ENCODE measurements around the gene DPP6. TPM values are rescaled to one million over a fixed set of nuclear protein-coding genes. Genes with fewer than 3 reads are reported as not detected.
"Not testable (repeated sequence)": the region's sequence is repeated elsewhere in the genome, so short reads cannot be mapped to it uniquely, and the experiment has no call there.

DPP6 gene
- total and polyA plus RNA-seq, 7 donors, result 0.18 to 1.8 (median 0.57) TPM

DNA sequence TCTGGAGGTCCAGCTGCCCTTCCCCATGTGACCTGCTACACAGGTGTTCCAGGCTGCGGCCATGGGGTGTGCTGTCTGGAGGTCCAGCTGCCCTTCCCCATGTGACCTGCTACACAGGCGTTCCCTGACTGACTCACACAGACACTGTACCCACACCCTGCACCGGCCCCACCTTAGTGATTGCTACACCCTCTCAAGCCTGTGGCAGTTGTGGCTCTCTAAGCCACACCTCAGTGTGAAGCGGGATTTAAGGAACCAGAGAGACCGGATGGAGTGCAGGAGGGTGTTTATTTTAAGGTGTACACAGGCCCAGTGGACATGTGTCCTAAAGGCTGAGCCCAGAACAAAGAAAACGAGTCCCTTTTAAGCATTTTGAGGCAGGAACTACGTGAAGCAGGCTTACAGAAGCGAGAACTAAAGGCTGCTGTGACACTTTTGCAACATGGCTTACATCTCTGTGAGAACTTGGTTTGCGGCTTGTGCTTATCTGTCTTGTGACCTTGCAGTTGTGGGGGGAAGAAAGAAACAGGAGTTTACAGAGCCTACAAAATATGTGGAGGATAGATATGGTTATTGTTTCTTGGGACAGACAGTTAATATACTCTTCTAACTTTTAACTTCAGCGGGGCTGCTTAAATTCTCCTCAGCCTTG, 624.4 kb downstream of the DPP6 start:
- 74 to 85% (median 78%) methylated on average over 10 of the region's 10 CpGs for WGBS, 3 donors
- no peaks in the 10 kb centered on the region for H3K9me3 ChIP-seq
- no peaks in the 10 kb centered on the region for H3K4me1 ChIP-seq
- no peaks in the 10 kb centered on the region for H3K36me3 ChIP-seq (ENCODE audit: insufficient read depth in 1 of 2, low read depth in 1 of 2)
- H3K27ac ChIP-seq, result no peak overlapping the region
- DNase-seq (no peak), ATAC-seq (no peak)
- intact Hi-C loops (cut with DNase I), result no loop called here
- H3K27me3 ChIP-seq (ENCODE audit: insufficient read depth in 3 of 3, low read length in 2 of 3), result no peaks in the 10 kb centered on the region
- TF ChIP-seq, protein P1, sequence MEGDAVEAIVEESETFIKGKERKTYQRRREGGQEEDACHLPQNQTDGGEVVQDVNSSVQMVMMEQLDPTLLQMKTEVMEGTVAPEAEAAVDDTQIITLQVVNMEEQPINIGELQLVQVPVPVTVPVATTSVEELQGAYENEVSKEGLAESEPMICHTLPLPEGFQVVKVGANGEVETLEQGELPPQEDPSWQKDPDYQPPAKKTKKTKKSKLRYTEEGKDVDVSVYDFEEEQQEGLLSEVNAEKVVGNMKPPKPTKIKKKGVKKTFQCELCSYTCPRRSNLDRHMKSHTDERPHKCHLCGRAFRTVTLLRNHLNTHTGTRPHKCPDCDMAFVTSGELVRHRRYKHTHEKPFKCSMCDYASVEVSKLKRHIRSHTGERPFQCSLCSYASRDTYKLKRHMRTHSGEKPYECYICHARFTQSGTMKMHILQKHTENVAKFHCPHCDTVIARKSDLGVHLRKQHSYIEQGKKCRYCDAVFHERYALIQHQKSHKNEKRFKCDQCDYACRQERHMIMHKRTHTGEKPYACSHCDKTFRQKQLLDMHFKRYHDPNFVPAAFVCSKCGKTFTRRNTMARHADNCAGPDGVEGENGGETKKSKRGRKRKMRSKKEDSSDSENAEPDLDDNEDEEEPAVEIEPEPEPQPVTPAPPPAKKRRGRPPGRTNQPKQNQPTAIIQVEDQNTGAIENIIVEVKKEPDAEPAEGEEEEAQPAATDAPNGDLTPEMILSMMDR (IDR thresholded peaks at IDR 0.05), result no peak
- no peak overlapping the region for H3K4me3 ChIP-seq

DNA sequence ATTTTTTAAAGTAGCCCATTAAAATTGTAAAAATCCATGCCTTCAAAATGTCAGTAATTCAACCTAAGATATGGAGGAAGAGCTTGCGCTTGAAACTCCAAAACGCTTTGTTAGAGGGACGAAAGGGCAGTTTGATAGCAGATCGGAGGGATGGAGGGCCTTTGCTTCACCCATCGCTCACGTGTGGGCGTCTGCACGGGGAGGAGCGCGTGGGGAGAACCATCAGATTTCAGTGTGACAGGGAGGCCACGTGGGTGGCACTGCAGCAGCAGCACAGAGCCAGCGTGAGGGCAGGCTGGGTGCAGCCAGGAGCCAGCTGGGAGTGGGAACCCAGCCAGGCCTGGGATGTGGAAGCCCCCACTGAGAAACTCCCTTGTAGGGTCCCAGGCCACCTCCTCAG, 625.3 kb downstream of the DPP6 start:
- H3K36me3 ChIP-seq (ENCODE audit: insufficient read depth in 1 of 2, low read depth in 1 of 2), result no peaks in the 10 kb centered on the region
- intact Hi-C loops (cut with DNase I), result no loop called here
- no peak for ATAC-seq
- H3K27me3 ChIP-seq (ENCODE audit: insufficient read depth in 3 of 3, low read length in 2 of 3), result no peaks in the 10 kb centered on the region
- H3K27ac ChIP-seq, result no peak overlapping the region
- H3K9me3 ChIP-seq, result no peaks in the 10 kb centered on the region
- TF ChIP-seq, protein P1 (IDR thresholded peaks at IDR 0.05), result no peak
- 82 to 86% (median 83%) methylated on average over 12 of the region's 12 CpGs for WGBS, 3 donors
- H3K4me3 ChIP-seq, result no peak overlapping the region
- H3K4me1 ChIP-seq, result no peaks in the 10 kb centered on the region
- no peak for DNase-seq

GRCh38 chr7:154678001-154678550, 625.9 kb downstream of the DPP6 start:
- intact Hi-C loops (cut with DNase I); H3K9me3 ChIP-seq; H3K4me1 ChIP-seq; H3K27ac ChIP-seq; H3K36me3 ChIP-seq (ENCODE audit: insufficient read depth in 1 of 2, low read depth in 1 of 2); H3K27me3 ChIP-seq (ENCODE audit: insufficient read depth in 3 of 3, low read length in 2 of 3); ATAC-seq; H3K4me3 ChIP-seq; DNase-seq: not testable (repeated sequence)
- 79 to 84% (median 81%) methylated on average over 18 of the region's 18 CpGs for WGBS, 3 donors

DNA sequence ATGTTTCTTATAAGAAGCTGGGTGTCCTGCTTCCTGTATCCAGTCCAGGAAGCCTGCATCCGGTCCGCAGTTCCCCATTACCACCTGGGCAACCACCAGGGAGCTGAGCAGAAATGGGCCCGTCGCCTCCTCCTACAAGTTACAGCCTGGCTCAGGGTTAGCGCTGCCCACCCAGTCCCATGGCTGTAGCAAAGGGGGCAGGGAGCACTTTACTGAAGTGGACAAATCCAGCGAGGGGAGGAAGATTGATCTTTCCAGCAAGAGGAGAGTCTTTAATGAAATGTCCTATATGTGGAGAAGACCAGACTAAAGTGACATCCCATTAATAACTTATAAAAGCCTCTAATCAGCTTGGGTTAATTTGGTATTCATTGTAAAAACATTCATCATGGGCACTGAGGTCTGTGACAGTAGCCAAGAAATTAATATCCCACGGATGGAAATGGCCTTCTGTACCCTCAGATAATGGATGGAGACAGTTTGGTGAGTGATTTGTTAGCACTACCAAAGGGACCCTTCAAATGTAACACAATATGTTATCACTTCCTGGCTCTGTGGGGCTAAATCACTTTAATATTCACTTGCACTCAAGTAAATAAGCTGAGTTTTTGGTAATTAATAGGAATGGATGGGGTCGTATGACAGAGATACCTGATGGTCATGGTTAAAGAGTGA, 627.3 kb downstream of the DPP6 start:
- DNase-seq (no peak), ATAC-seq (no peak)
- H3K9me3 ChIP-seq, result no peaks in the 10 kb centered on the region
- H3K4me3 ChIP-seq, result no peak overlapping the region
- H3K27me3 ChIP-seq (ENCODE audit: insufficient read depth in 3 of 3, low read length in 2 of 3), result no peaks in the 10 kb centered on the region
- intact Hi-C loops (cut with DNase I), result no loop called here
- no peaks in the 10 kb centered on the region for H3K36me3 ChIP-seq (ENCODE audit: insufficient read depth in 1 of 2, low read depth in 1 of 2)
- WGBS, 3 donors, result 59 to 66% (median 64%) methylated on average over 8 of the region's 8 CpGs
- TF ChIP-seq, protein P1 (IDR thresholded peaks at IDR 0.05), result no peak
- H3K27ac ChIP-seq, result no peak overlapping the region
- no peaks in the 10 kb centered on the region for H3K4me1 ChIP-seq

GRCh38 chr7:154680894-154681659, 628.9 kb downstream of the DPP6 start:
- ATAC-seq, result no peak
- Histone ChIP-seq H3K27me3 (ENCODE audit: insufficient read depth in 3 of 3, low read length in 2 of 3) (no peaks in the 10 kb centered on the region), H3K4me1 (no peaks in the 10 kb centered on the region), H3K9me3 (no peaks in the 10 kb centered on the region), H3K36me3 (ENCODE audit: insufficient read depth in 1 of 2, low read depth in 1 of 2) (no peaks in the 10 kb centered on the region), H3K4me3 (no peak overlapping the region), H3K27ac (no peak overlapping the region)
- intact Hi-C loops (cut with DNase I), result no loop called here
- TF ChIP-seq, protein P1 (IDR thresholded peaks at IDR 0.05), result no peak
- WGBS, 3 donors, result 50 to 67% (median 53%) methylated on average over 18 of the region's 18 CpGs
- DNase-seq, result no peak
